C4-2B (cell line): ENCODE data around the gene PLXND1.
"Not testable (repeated sequence)": the region's sequence is repeated elsewhere in the genome, so short reads cannot be mapped to it uniquely, and the experiment has no call there.

Source experiments
- H3K27ac ChIP-seq: fragments of 450-650 bp; 2 replicates; pipeline ENCODE4 v1.5.1; 2017
- ZFX ChIP-seq: fragments of 450-650 bp; IDR thresholded peaks from 2 replicates; pipeline ENCODE4 v1.6.1; 2017
- TF ChIP-seq, protein P1 (sequence below): fragments of 450-650 bp; conservative IDR thresholded peaks from 2 replicates; pipeline ENCODE4 v1.5.1; 2017; ENCODE audit warnings: mild to moderate bottlenecking

The PLXND1 gene

DNA sequence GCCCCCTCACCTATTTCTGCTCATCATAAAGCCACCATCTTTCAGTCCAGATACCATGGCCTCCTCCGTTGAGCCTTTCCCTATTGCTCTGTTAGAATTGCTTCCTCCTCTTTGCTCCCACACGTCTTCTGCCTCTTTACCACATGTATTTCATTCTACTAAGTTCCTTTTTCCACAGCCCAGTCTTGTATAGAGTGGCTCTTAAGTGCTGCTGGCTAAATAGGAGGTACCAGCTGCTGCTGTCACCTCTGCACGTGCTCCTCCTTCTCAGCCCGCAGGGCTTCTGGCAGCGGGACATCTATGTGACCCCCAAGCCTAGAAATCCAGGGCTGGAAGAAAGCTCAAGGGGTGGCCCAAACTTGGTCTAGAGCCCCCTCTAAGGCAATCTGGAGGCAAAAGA, 38.8 kb upstream of the PLXND1 start:
- TF ChIP-seq ZFX, result no peak
- TF ChIP-seq, protein P1, sequence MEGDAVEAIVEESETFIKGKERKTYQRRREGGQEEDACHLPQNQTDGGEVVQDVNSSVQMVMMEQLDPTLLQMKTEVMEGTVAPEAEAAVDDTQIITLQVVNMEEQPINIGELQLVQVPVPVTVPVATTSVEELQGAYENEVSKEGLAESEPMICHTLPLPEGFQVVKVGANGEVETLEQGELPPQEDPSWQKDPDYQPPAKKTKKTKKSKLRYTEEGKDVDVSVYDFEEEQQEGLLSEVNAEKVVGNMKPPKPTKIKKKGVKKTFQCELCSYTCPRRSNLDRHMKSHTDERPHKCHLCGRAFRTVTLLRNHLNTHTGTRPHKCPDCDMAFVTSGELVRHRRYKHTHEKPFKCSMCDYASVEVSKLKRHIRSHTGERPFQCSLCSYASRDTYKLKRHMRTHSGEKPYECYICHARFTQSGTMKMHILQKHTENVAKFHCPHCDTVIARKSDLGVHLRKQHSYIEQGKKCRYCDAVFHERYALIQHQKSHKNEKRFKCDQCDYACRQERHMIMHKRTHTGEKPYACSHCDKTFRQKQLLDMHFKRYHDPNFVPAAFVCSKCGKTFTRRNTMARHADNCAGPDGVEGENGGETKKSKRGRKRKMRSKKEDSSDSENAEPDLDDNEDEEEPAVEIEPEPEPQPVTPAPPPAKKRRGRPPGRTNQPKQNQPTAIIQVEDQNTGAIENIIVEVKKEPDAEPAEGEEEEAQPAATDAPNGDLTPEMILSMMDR, result no peak
- no peak overlapping the region for H3K27ac ChIP-seq

DNA sequence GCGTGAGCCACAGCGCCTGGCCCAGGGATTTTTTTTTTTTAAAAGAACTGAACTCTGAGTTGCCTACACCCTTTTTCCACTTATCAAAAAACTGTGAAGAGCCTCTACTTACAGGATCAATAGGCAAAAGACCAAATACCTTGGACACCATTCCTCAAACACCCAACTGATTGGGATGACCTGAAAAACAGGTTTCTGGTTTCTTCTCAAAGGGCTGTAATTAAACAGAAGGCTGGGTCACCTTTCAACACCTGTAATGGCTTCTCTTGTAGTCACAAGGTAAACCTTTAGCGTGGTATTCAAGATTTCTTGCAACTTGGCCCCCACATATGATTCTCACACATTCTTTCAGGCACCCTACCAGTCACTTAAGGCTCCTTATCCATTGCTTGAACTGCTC, 38.4 kb upstream of the PLXND1 start:
- no peak overlapping the region for H3K27ac ChIP-seq

DNA sequence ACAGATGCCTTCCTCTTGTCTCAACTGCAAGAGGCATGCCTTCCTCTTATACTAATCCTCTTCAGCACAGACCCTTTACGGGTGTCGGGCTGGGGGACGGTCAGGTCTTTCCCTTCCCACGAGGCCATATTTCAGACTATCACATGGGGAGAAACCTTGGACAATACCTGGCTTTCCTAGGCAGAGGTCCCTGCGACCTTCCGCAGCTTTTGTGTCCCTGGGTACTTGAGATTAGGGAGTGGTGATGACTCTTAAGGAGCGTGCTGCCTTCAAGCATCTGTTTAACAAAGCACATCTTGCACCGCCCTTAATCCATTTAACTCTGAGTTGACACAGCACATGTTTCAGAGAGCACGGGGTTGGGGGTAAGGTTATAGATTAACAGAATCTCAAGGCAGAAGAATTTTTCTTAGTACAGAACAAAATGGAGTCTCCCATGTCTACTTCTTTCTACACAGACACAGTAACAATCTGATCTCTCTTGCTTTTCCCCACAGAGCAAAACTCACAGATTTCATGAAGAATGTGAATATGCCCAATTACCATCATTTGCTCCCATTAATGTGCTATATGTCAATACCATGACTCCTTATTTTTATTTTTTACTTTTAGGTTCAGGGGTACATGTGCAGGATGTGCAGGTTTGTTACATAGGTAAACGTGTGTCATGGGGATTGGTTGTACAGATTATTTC, 35.2 kb upstream of the PLXND1 start:
- not testable (repeated sequence) for H3K27ac ChIP-seq

More for the DNA sequence above, 38.4 kb upstream of the PLXND1 start:
- TF ChIP-seq ZFX, result no peak
- TF ChIP-seq, protein P1, result no peak

DNA sequence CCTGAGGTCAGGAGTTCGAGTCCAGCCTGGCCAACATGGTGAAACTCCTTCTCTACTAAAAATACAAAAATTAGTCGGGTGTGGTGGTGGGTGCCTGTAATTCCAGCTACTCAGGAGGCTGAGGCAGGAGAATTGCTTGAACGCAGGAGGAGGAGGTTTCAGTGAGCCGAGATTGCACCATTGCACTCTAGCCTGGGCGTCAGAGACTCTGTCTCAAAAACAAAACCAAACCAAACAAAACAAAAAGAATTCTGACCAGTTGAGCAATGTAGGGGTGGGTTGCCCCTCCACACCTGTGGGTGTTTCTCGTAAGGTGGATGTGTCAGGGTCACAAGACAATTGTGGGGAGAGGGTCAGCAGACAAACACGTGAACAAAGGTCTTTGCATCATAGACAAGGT, 34.5 kb upstream of the PLXND1 start:
- H3K27ac ChIP-seq, result not testable (repeated sequence)

DNA sequence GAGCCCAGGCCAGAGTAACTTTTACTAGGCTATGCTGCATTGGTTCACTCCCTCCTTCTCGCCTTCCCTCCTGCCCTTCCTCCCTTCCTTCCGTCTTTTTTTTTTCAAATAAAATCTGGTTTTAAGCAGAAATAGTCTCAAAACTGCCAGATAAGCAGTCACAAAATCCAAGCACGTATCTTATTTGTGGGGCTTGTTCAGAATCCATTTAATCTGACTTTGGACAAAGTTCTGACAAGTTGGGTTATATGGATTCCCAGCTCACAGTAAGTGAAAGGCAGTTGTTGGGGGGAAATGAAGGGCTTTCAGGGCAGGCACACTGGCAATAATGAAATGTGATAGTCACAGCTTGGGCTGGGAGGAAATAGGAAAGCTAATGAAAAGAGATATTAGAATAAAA, 32.0 kb upstream of the PLXND1 start:
- no peak overlapping the region for H3K27ac ChIP-seq
- TF ChIP-seq, protein P1, result no peak
- TF ChIP-seq ZFX, result no peak

- TF ChIP-seq, protein P1, result no peak
- no peak for TF ChIP-seq ZFX
- no peak overlapping the region for H3K27ac ChIP-seq
Observed at GRCh38 chr3:129636082-129636481, 29.6 kb upstream of the PLXND1 start.

- no peak overlapping the region for H3K27ac ChIP-seq
- TF ChIP-seq, protein P1, result no peak
- TF ChIP-seq ZFX, result no peak
Observed at GRCh38 chr3:129635656-129636055, 29.2 kb upstream of the PLXND1 start.

GRCh38 chr3:129633751-129634481, 27.4 kb upstream of the PLXND1 start:
- H3K27ac ChIP-seq, result peak overlapping the region; percentile 8
- TF ChIP-seq, protein P1, result no peak
- no peak for TF ChIP-seq ZFX
